K562 (cell line): ENCODE data around the gene KCTD3. TPM values are rescaled to one million over a fixed set of nuclear protein-coding genes. Genes with fewer than 3 reads are reported as not detected.

Experiments
- ATAC-seq: fragments of 200-7000 bp; cut with Tn5 transposase; 3 replicates; pipeline ENCODE4 v1.9.1; 2020; ENCODE audit warnings: moderate library complexity
- BruUV-seq: library from RNA; stranded (reverse); fragments of 400-500 nt; replicated peaks from 2 replicates; lab custom pipeline; 2021; lab: Mats Ljungman, UMichigan
- CTCF ChIA-PET: fragments of 300-600 bp; formaldehyde crosslinking; extraction: SDS; loops from one replicate; lab custom pipeline; 2021; ENCODE audit warnings: low intra/inter-chr PET ratio; lab: Yijun Ruan, JAX
- POLR2A ChIA-PET: fragments of 300-600, 350-650 bp; sonication (Branson Sonifier 250); formaldehyde crosslinking; extraction: SDS; loops from one replicate; lab custom pipeline; 2021; ENCODE audit warnings: antibody characterized with exemption, inconsistent platforms; lab: Yijun Ruan, JAX
- DNase-seq, 4 experiments: peaks; one replicate each; pipeline versions ENCODE4 v3.0.0 to v3.0.0-alpha.2; 2011 to 2018; ENCODE audit warnings: low spot score in 3 of 4, mixed read lengths in 3 of 4; ENCODE audit errors: extremely low read depth in 1 of 4
- FAIRE-seq: peaks from 2 replicates; lab custom pipeline; 2011; peaks lifted over from hg19 to GRCh38; lab: Jason Lieb, UNC
- H2AFZ ChIP-seq: 2 replicates; pipeline ENCODE4 v1.6.0; 2011; ENCODE audit warnings: low read depth, low read length, control low read depth, inconsistent platforms
- H3K27ac ChIP-seq: fragments of 200-600 bp; 3 replicates; pipeline ENCODE4 v1.8.0; 2011; ENCODE audit warnings: low read depth, mild to moderate bottlenecking, control low read depth, inconsistent platforms, low read length, moderate library complexity, mixed read lengths; ENCODE audit errors: extremely low read depth
- H3K27me3 ChIP-seq, 2 experiments: fragments of 300-600 bp in 1 of 2; 2 replicates in 1 of 2; 3 replicates in 1 of 2; pipeline versions ENCODE4 v1.6.0 to v1.8.0; 2011; ENCODE audit warnings: inconsistent platforms in 2 of 2, low read length in 2 of 2, mild to moderate bottlenecking in 1 of 2, mixed read lengths in 1 of 2, moderate library complexity in 1 of 2; ENCODE audit not compliant: control insufficient read depth in 2 of 2, insufficient read depth in 2 of 2
- H3K36me3 ChIP-seq: fragments of 300-600 bp; 3 replicates; pipeline ENCODE4 v1.8.0; 2011; ENCODE audit warnings: mild to moderate bottlenecking, low read length, inconsistent platforms; ENCODE audit not compliant: control insufficient read depth, insufficient read depth
- H3K4me1 ChIP-seq, 2 experiments: fragments of 200-600 bp in 1 of 2; replicated peaks in 1 of 2; 2 replicates in 1 of 2; 3 replicates in 1 of 2; pipeline versions ENCODE4 v1.5.1 to v1.8.0; 2011; ENCODE audit warnings: inconsistent platforms in 2 of 2, low read length in 2 of 2, mild to moderate bottlenecking in 1 of 2, mixed read lengths in 1 of 2, moderate library complexity in 1 of 2; ENCODE audit not compliant: control insufficient read depth in 2 of 2, insufficient read depth in 2 of 2
- H3K4me2 ChIP-seq: 2 replicates; pipeline ENCODE4 v1.6.1; 2011; ENCODE audit warnings: low read length, control low read depth, inconsistent platforms, mixed read lengths; ENCODE audit not compliant: insufficient read depth
- H3K4me3 ChIP-seq: fragments of 200-600 bp; sonication (generic), shearing (Covaris generic); 2 replicates; pipeline ENCODE4 v1.5.1; 2016; ENCODE audit warnings: control low read depth, inconsistent platforms
- H3K79me2 ChIP-seq: fragments of 200-600 bp; 3 replicates; pipeline ENCODE4 v1.8.0; 2011; ENCODE audit warnings: low read length, inconsistent platforms; ENCODE audit not compliant: control insufficient read depth, insufficient read depth
- H3K9ac ChIP-seq, 2 experiments: 2 replicates each; pipeline versions ENCODE4 v1.6.0 to v1.6.1; 2011; ENCODE audit warnings: low read depth in 2 of 2, low read length in 2 of 2, control low read depth in 1 of 2, inconsistent platforms in 1 of 2, mild to moderate bottlenecking in 1 of 2, mixed read lengths in 1 of 2; ENCODE audit not compliant: insufficient read depth in 1 of 2
- H3K9me1 ChIP-seq: one replicate; pipeline ENCODE4 v1.6.0; 2011; ENCODE audit warnings: inconsistent platforms, mild to moderate bottlenecking, low read length, moderate library complexity; ENCODE audit not compliant: control insufficient read depth, insufficient read depth
- H3K9me3 ChIP-seq: replicated peaks from 2 replicates; pipeline ENCODE4 v1.5.1; 2011; ENCODE audit warnings: low read depth, low read length, inconsistent platforms; ENCODE audit not compliant: control insufficient read depth, insufficient read depth
- H4K20me1 ChIP-seq: replicated peaks from 2 replicates; pipeline ENCODE4 v1.6.1; 2011; ENCODE audit warnings: low read length, inconsistent platforms, mixed read lengths; ENCODE audit not compliant: control insufficient read depth, insufficient read depth
- ASH1L ChIP-seq: fragments of 450-650 bp; IDR thresholded peaks from 2 replicates; pipeline ENCODE4 v1.6.1; 2018; ENCODE audit warnings: borderline replicate concordance, mild to moderate bottlenecking, low read depth; ENCODE audit not compliant: partially characterized antibody
- BRD4 ChIP-seq: fragments of 200-600 bp; sonication (generic); IDR thresholded peaks from 2 replicates; pipeline ENCODE4 v1.6.1; 2017; ENCODE audit warnings: inconsistent platforms
- CBFA2T2 ChIP-seq: fragments of 450-650 bp; conservative IDR thresholded peaks from 2 replicates; pipeline ENCODE4 v1.6.1; 2017; ENCODE audit warnings: mild to moderate bottlenecking
- CREB1 ChIP-seq, 2 experiments: sonication (generic) in 1 of 2; formaldehyde crosslinking in 1 of 2; IDR thresholded peaks; 2 replicates each; pipeline versions ENCODE4 v1.6.1 to v1.8.0; 2012 to 2022; ENCODE audit warnings: inconsistent platforms in 1 of 2, mild to moderate bottlenecking in 1 of 2, missing genetic modification reagents in 1 of 2, moderate library complexity in 1 of 2
- ETS2 ChIP-seq: IDR thresholded peaks from 2 replicates; pipeline ENCODE4 v1.6.1; 2016; ENCODE audit warnings: borderline replicate concordance, missing genetic modification characterization, mild to moderate bottlenecking, moderate library complexity, missing compliant biosample characterization; ENCODE audit not compliant: poor library complexity, severe bottlenecking
- FOXJ3 ChIP-seq: sonication (generic); formaldehyde crosslinking; IDR thresholded peaks from 2 replicates; pipeline ENCODE4 v1.4.0; 2020; ENCODE audit warnings: mild to moderate bottlenecking, missing genetic modification reagents
- FOXK1 ChIP-seq: sonication (generic); formaldehyde crosslinking; IDR thresholded peaks from 2 replicates; pipeline ENCODE4 v1.8.0; 2022; ENCODE audit warnings: missing genetic modification reagents, mild to moderate bottlenecking, borderline replicate concordance
- HNRNPK ChIP-seq: fragments of 200-400 bp; formaldehyde crosslinking; IDR thresholded peaks from one replicate; pipeline ENCODE4 v1.6.1; 2018; ENCODE audit warnings: mild to moderate bottlenecking, low read depth, low read length; ENCODE audit not compliant: poor library complexity, severe bottlenecking
- KLF6 ChIP-seq: fragments of 250-450 bp; sonication (Bioruptor Pico); IDR thresholded peaks from 2 replicates; pipeline ENCODE4 v1.4.0; 2020; ENCODE audit warnings: mild to moderate bottlenecking, moderate library complexity, borderline replicate concordance
- PYGO2 ChIP-seq: fragments of 450-650 bp; IDR thresholded peaks from 2 replicates; pipeline ENCODE4 v1.6.1; 2016; ENCODE audit warnings: mild to moderate bottlenecking, missing genetic modification characterization, moderate library complexity, missing compliant biosample characterization
- RUNX1 ChIP-seq: sonication (generic); IDR thresholded peaks from 2 replicates; pipeline ENCODE4 v1.6.1; 2016; ENCODE audit warnings: antibody characterized with exemption, low read depth
- SMARCA4 ChIP-seq: fragments of 450-650 bp; IDR thresholded peaks from 2 replicates; pipeline ENCODE4 v1.6.1; 2016
- SP2 ChIP-seq: IDR thresholded peaks from 2 replicates; pipeline ENCODE4 v1.6.1; 2011; ENCODE audit warnings: mild to moderate bottlenecking, low read depth, low read length, moderate library complexity; ENCODE audit not compliant: poor library complexity, severe bottlenecking; ENCODE audit errors: extremely low read depth
- TAF7 ChIP-seq: fragments of 450-650 bp; IDR thresholded peaks from 2 replicates; pipeline ENCODE4 v1.6.1; 2016; ENCODE audit warnings: missing genetic modification characterization, missing compliant biosample characterization
- ZKSCAN1 ChIP-seq: fragments of 150-350 bp; IDR thresholded peaks from 2 replicates; pipeline ENCODE4 v1.6.1; 2016; ENCODE audit warnings: low read depth, low read length
- ZNF316 ChIP-seq: fragments of 450-650 bp; IDR thresholded peaks from 2 replicates; pipeline ENCODE4 v1.6.1; 2016
- ZNF431 ChIP-seq: sonication (generic); formaldehyde crosslinking; IDR thresholded peaks from 2 replicates; pipeline ENCODE4 v1.8.0; 2022; ENCODE audit warnings: mild to moderate bottlenecking, missing genetic modification reagents
- WGBS: fragments of 100-300 bp; shearing (Covaris generic); methylation state at CpG from one replicate; pipeline ENCODE4 v1.1.6; 2016; ENCODE audit warnings: low coverage, mixed read lengths; ENCODE audit not compliant: insufficient coverage; ENCODE audit errors: missing lambda C conversion rate; 5-methylcytosine and 5-hydroxymethylcytosine counted together
- in situ Hi-C: fragments of 300-500 bp; cut with MboI; formaldehyde crosslinking; loops from 4 replicates; pipeline ENCODE4 v1.15.0; 2018; ENCODE audit warnings: inconsistent platforms, mixed read lengths
- intact Hi-C: fragments of 100-400 bp; cut with micrococcal nuclease; formaldehyde crosslinking; loops from 2 replicates; pipeline ENCODE4 v1.14.2; 2022
- polyA plus RNA-seq, 8 experiments: library from polyadenylated mRNA; depleted of rRNA in 4 of 8; stranded (reverse) in 5 of 8; unstranded in 3 of 8; fragments of >200 nt; fragmentation: Nextera tagmentation in 2 of 8; fragmentation: Illumina TruSeq in 1 of 8; extraction: Ambion mirVana in 2 of 8; extraction: Trizol in 1 of 8; gene quantifications; 2 replicates each; pipeline versions ENCODE4 v1.2.1 to v1.2.3, GENCODE V29; 2011 to 2014; ENCODE audit warnings: inconsistent platforms in 1 of 8, missing spikeins in 1 of 8
- total RNA-seq, 7 experiments: library from RNA; depleted of rRNA in 6 of 7; stranded (reverse); fragments of >200 nt in 6 of 7; fragmentation: Illumina TruSeq in 2 of 7; extraction: Trizol in 2 of 7; gene quantifications; 2 replicates each; pipeline versions ENCODE4 v1.2.1 to v1.2.3, GENCODE V29; 2011 to 2021; ENCODE audit warnings: low replicate concordance in 1 of 7
- TF ChIP-seq, protein P1 (sequence below): fragments of 450-650 bp; IDR thresholded peaks from 2 replicates; pipeline ENCODE4 v1.6.1; 2014; ENCODE audit warnings: low read depth, mild to moderate bottlenecking, moderate library complexity, borderline replicate concordance
- TF ChIP-seq, protein P2 (sequence below): sonication (generic); formaldehyde crosslinking; IDR thresholded peaks from 2 replicates; pipeline ENCODE4 v1.8.0; 2022; ENCODE audit warnings: missing genetic modification reagents, mild to moderate bottlenecking, borderline replicate concordance
- TF ChIP-seq, protein P3 (sequence below): fragments of 200-800 bp; sonication (Bioruptor generic); IDR thresholded peaks from 2 replicates; pipeline ENCODE4 v1.6.1; 2017; ENCODE audit warnings: missing genetic modification characterization, missing compliant biosample characterization

KCTD3 gene
- total and polyA plus RNA-seq, 9 of the 15 experiments (the other 6 are each of a cell fraction or from before 2014, with no cell fraction given): 12.8 to 77.1 (median 44.3) TPM

- ChIA-PET CTCF (no interaction called here), POLR2A (no interaction called here)
- intact Hi-C loops (no loop called here), in situ Hi-C loops (no loop called here)
- H3K4me2 ChIP-seq: no peak overlapping the region
- no peaks in the 10 kb centered on the region for H4K20me1 ChIP-seq
- H3K9ac ChIP-seq: no peak overlapping the region
- H3K27me3 ChIP-seq: peaks cover 0 to 4% of the 10 kb centered on the region in 2 experiments; a peak in 1 of 5 replicates
- no peaks in the 10 kb centered on the region for H3K36me3 ChIP-seq
- H3K4me3 ChIP-seq: no peak overlapping the region
- H3K9me3 ChIP-seq: no peaks in the 10 kb centered on the region
- 5% methylated on average over 4 of the region's 4 CpGs for WGBS
- no peaks in the 10 kb centered on the region for H3K79me2 ChIP-seq
- no TSS peak for BruUV-seq
- FAIRE-seq (no peak), ATAC-seq (no peak), DNase-seq (no peak)
- no peaks in the 10 kb centered on the region for H3K9me1 ChIP-seq
- no peak overlapping the region for H2AFZ ChIP-seq
- no peak overlapping the region for H3K27ac ChIP-seq
- no peaks in the 10 kb centered on the region for H3K4me1 ChIP-seq
- TF ChIP-seq CREB1 (IDR thresholded peaks at IDR 0.05) (no peak), CREB1 (CRISPR knock-in tag; IDR thresholded peaks at IDR 0.05) (no peak), SMARCA4 (no peak), FOXK1 (CRISPR knock-in tag) (no peak), CBFA2T2 (no peak), BRD4 (no peak), SP2 (no peak), ZNF431 (no peak), PYGO2 (tag) (no peak), FOXJ3 (CRISPR knock-in tag) (no peak), HNRNPK (no peak), KLF6 (CRISPR knock-in tag) (no peak), ZNF316 (peak; percentile 54; the same call in 1 of the 2 replicates), ZKSCAN1 (no peak), ETS2 (no peak), TAF7 (tag) (no peak), ASH1L (no peak), RUNX1 (no peak)
- TF ChIP-seq, protein P1, sequence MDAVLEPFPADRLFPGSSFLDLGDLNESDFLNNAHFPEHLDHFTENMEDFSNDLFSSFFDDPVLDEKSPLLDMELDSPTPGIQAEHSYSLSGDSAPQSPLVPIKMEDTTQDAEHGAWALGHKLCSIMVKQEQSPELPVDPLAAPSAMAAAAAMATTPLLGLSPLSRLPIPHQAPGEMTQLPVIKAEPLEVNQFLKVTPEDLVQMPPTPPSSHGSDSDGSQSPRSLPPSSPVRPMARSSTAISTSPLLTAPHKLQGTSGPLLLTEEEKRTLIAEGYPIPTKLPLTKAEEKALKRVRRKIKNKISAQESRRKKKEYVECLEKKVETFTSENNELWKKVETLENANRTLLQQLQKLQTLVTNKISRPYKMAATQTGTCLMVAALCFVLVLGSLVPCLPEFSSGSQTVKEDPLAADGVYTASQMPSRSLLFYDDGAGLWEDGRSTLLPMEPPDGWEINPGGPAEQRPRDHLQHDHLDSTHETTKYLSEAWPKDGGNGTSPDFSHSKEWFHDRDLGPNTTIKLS: no peak
- TF ChIP-seq, protein P2, sequence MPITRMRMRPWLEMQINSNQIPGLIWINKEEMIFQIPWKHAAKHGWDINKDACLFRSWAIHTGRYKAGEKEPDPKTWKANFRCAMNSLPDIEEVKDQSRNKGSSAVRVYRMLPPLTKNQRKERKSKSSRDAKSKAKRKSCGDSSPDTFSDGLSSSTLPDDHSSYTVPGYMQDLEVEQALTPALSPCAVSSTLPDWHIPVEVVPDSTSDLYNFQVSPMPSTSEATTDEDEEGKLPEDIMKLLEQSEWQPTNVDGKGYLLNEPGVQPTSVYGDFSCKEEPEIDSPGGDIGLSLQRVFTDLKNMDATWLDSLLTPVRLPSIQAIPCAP (CRISPR knock-in tag): no peak
- TF ChIP-seq, protein P3, sequence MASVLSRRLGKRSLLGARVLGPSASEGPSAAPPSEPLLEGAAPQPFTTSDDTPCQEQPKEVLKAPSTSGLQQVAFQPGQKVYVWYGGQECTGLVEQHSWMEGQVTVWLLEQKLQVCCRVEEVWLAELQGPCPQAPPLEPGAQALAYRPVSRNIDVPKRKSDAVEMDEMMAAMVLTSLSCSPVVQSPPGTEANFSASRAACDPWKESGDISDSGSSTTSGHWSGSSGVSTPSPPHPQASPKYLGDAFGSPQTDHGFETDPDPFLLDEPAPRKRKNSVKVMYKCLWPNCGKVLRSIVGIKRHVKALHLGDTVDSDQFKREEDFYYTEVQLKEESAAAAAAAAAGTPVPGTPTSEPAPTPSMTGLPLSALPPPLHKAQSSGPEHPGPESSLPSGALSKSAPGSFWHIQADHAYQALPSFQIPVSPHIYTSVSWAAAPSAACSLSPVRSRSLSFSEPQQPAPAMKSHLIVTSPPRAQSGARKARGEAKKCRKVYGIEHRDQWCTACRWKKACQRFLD (CRISPR knock-in tag): no peak
Observed at GRCh38 chr1:215643592-215644321, 76.7 kb downstream of the KCTD3 start.
